IMR-90 (cell line): ENCODE data around the gene PSMB1. TPM values are rescaled to one million over a fixed set of nuclear protein-coding genes. Genes with fewer than 3 reads are reported as not detected.
A peak's percentile ranks its signal among the peaks of the same experiment; 100 is the strongest.

ENCODE experiments used
- ATAC-seq: fragments of 200-7000 bp; cut with Tn5 transposase; 2 replicates; pipeline ENCODE4 v1.9.1; 2020; ENCODE audit warnings: low read depth, mild to moderate bottlenecking, moderate library complexity
- BruUV-seq: library from RNA; stranded (reverse); fragments of 400-500 nt; replicated peaks from 2 replicates; lab custom pipeline; 2021; lab: Mats Ljungman, UMichigan
- CTCF ChIA-PET: fragments of 300-600 bp; formaldehyde crosslinking; extraction: SDS; loops from one replicate; lab custom pipeline; 2021; ENCODE audit warnings: antibody characterized with exemption; lab: Yijun Ruan, JAX
- POLR2A ChIA-PET: fragments of 300-600 bp; sonication (Branson Sonifier 250); formaldehyde crosslinking; loops from one replicate; lab custom pipeline; 2022; ENCODE audit warnings: antibody characterized with exemption; ENCODE audit not compliant: unreplicated experiment; lab: Charles Lee
- DNase-seq: peaks from one replicate; pipeline ENCODE4 v3.0.0; 2013
- H2AFZ ChIP-seq: replicated peaks from 2 replicates; pipeline ENCODE3; 2013; ENCODE audit warnings: low read length, mild to moderate bottlenecking; ENCODE audit not compliant: poor library complexity
- H2AK5ac ChIP-seq: 2 replicates; pipeline ENCODE4 v1.6.1; 2013; ENCODE audit warnings: low read depth, low read length, inconsistent platforms
- H2AK9ac ChIP-seq: replicated peaks from 2 replicates; pipeline ENCODE3; 2013; ENCODE audit warnings: mild to moderate bottlenecking, low read depth, low read length, moderate library complexity; ENCODE audit not compliant: poor library complexity
- H2BK120ac ChIP-seq: 2 replicates; pipeline ENCODE4 v1.6.1; 2013; ENCODE audit warnings: low read depth, low read length, inconsistent platforms
- H2BK15ac ChIP-seq: 3 replicates; pipeline ENCODE4 v1.6.1; 2013; ENCODE audit warnings: low read depth, low read length, inconsistent platforms
- H2BK20ac ChIP-seq: 2 replicates; pipeline ENCODE4 v1.6.1; 2013; ENCODE audit warnings: low read depth, mild to moderate bottlenecking, inconsistent platforms, low read length, moderate library complexity
- H2BK5ac ChIP-seq: 2 replicates; pipeline ENCODE4 v1.6.1; 2013; ENCODE audit warnings: mild to moderate bottlenecking, low read depth, low read length, inconsistent platforms; ENCODE audit not compliant: poor library complexity, severe bottlenecking
- H3K14ac ChIP-seq: replicated peaks from 2 replicates; pipeline ENCODE4 v1.6.1; 2013; ENCODE audit warnings: low read depth, low read length, inconsistent platforms
- H3K18ac ChIP-seq: 2 replicates; pipeline ENCODE4 v1.6.1; 2013; ENCODE audit warnings: low read depth, low read length, control low read depth
- H3K23ac ChIP-seq: 2 replicates; pipeline ENCODE4 v1.6.1; 2013; ENCODE audit warnings: low read depth, low read length, inconsistent platforms
- H3K27ac ChIP-seq: 2 replicates; pipeline ENCODE4 v1.5.1; 2013; ENCODE audit warnings: mild to moderate bottlenecking, control low read depth, low read length; ENCODE audit not compliant: insufficient read depth
- H3K27me3 ChIP-seq: 2 replicates; pipeline ENCODE4 v1.6.1; 2013; ENCODE audit warnings: low read length; ENCODE audit not compliant: control insufficient read depth, insufficient read depth
- H3K36me3 ChIP-seq: 2 replicates; pipeline ENCODE4 v1.6.1; 2013; ENCODE audit warnings: low read length, mixed read lengths; ENCODE audit not compliant: control insufficient read depth, insufficient read depth
- H3K4ac ChIP-seq: 2 replicates; pipeline ENCODE4 v1.6.1; 2013; ENCODE audit warnings: low read depth, low read length, inconsistent platforms
- H3K4me1 ChIP-seq: 2 replicates; pipeline ENCODE4 v1.6.1; 2013; ENCODE audit warnings: low read length, mixed read lengths; ENCODE audit not compliant: control insufficient read depth, insufficient read depth
- H3K4me2 ChIP-seq: 2 replicates; pipeline ENCODE4 v1.6.1; 2013; ENCODE audit warnings: low read depth, mild to moderate bottlenecking, control low read depth, low read length, moderate library complexity
- H3K4me3 ChIP-seq: 2 replicates; pipeline ENCODE4 v1.5.1; 2013; ENCODE audit warnings: low read depth, mild to moderate bottlenecking, control low read depth, low read length, moderate library complexity; ENCODE audit not compliant: insufficient read depth
- H3K56ac ChIP-seq: 2 replicates; pipeline ENCODE4 v1.6.1; 2013; ENCODE audit warnings: low read length, inconsistent platforms; ENCODE audit not compliant: insufficient read depth; ENCODE audit errors: extremely low read depth
- H3K79me1 ChIP-seq, 2 experiments: 2 replicates each; pipeline ENCODE4 v1.6.1; 2013; ENCODE audit warnings: low read length in 2 of 2, inconsistent platforms in 1 of 2, low read depth in 1 of 2
- H3K9ac ChIP-seq: 2 replicates; pipeline ENCODE4 v1.6.1; 2013; ENCODE audit warnings: low read depth, low read length, control low read depth
- H3K9me1 ChIP-seq: 2 replicates; pipeline ENCODE4 v1.6.1; 2013; ENCODE audit warnings: low read length, inconsistent platforms; ENCODE audit not compliant: insufficient read depth
- H3K9me3 ChIP-seq: 2 replicates; pipeline ENCODE4 v1.6.1; 2013; ENCODE audit warnings: low read length; ENCODE audit not compliant: control insufficient read depth, insufficient read depth
- H4K20me1 ChIP-seq: 2 replicates; pipeline ENCODE4 v1.6.1; 2013; ENCODE audit warnings: low read length, inconsistent platforms; ENCODE audit not compliant: insufficient read depth
- H4K5ac ChIP-seq: 2 replicates; pipeline ENCODE4 v1.6.1; 2013; ENCODE audit warnings: mild to moderate bottlenecking, low read depth, low read length, control low read depth
- H4K8ac ChIP-seq, 2 experiments: 2 replicates each; pipeline ENCODE4 v1.6.1; 2013; ENCODE audit warnings: low read depth in 2 of 2, low read length in 2 of 2, control low read depth in 1 of 2, inconsistent platforms in 1 of 2
- H4K91ac ChIP-seq: 2 replicates; pipeline ENCODE4 v1.6.1; 2013; ENCODE audit warnings: low read depth, low read length, inconsistent platforms; ENCODE audit not compliant: insufficient read depth
- RAD21 ChIP-seq: IDR thresholded peaks from 2 replicates; pipeline ENCODE4 v1.6.1; 2012; ENCODE audit warnings: low read length, improper control_type of control experiment
- SMC3 ChIP-seq: fragments of 150-350 bp; IDR thresholded peaks from 2 replicates; pipeline ENCODE4 v1.6.1; 2016; ENCODE audit warnings: low read depth, mild to moderate bottlenecking, antibody characterized with exemption, low read length, moderate library complexity
- WGBS, 2 experiments: methylation state at CpG; one replicate each; pipeline versions ENCODE4 v1.1.5 to v1.1.7; 2013; ENCODE audit warnings: missing lambda C conversion rate in 2 of 2; ENCODE audit not compliant: insufficient read length in 1 of 2; ENCODE audit errors: extremely low coverage in 2 of 2; 5-methylcytosine and 5-hydroxymethylcytosine counted together
- dilution Hi-C: fragments of 300-500 bp; cut with HindIII; formaldehyde crosslinking; loops from one replicate; pipeline ENCODE4 v1.14.3; 2018; ENCODE audit warnings: low sequenced_read_pairs; ENCODE audit not compliant: unreplicated experiment
- in situ Hi-C: fragments of 300-500 bp; cut with MboI; formaldehyde crosslinking; loops from 3 replicates; pipeline ENCODE4 v1.14.3; 2019; ENCODE audit warnings: low sequenced_read_pairs, inconsistent platforms, mixed read lengths
- intact Hi-C: fragments of 100-400 bp; cut with micrococcal nuclease; formaldehyde crosslinking; loops from 2 replicates; pipeline ENCODE4 v1.10.0; 2022
- polyA plus RNA-seq, 3 experiments: library from polyadenylated mRNA; depleted of rRNA; stranded (reverse); fragments of >200 nt; gene quantifications; 2 replicates each; pipeline ENCODE4 v1.2.3, GENCODE V29; 2012; ENCODE audit warnings: low replicate concordance in 1 of 3
- total RNA-seq: library from RNA; depleted of rRNA; stranded (reverse); fragments of >200 nt; gene quantifications from 2 replicates; pipeline ENCODE4 v1.2.3, GENCODE V29; 2012
- TF ChIP-seq, protein P1 (sequence below): conservative IDR thresholded peaks from 2 replicates; pipeline ENCODE4 v1.5.1; 2012; ENCODE audit warnings: mild to moderate bottlenecking, low read depth, low read length, improper control_type of control experiment

Gene PSMB1
- total and polyA plus RNA-seq, 2 of the 4 experiments (the other 2 are of a cell fraction) = 450 to 508 TPM

DNA sequence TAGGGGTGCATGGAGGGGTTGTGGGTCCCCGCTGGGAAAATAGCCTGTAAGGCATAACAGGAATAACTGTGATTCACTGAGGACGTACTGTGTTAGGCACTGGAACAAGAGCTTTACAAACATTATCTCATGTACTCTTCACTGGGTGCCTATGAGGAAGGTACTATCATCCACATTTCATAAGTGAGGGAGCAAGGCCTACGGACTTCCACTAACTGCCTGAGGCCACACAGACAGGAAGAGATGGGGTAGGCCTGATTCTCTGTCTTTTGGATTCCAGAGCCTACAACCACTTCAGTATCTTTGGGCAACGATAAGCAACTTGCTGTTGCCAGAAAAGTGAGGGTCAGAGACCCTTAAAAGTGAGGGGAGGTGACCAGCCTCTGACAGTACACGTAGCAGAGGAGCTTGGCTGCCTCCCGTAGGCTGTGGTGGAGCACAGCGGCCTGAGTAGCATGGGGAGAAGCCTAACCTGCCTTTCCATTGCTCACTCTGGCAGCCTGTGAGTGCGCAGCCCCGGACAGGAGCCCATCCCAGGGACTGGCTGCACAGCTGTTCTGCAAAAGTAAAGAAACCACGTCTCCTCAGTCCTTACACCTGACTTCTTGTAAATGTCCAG is 30.4 kb downstream of the PSMB1 start:
- no peak overlapping the region for H3K4me3 ChIP-seq
- no peak overlapping the region for H2AK9ac ChIP-seq
- in situ Hi-C loops = no loop called here
- H3K4me2 ChIP-seq = no peak overlapping the region
- H3K79me1 ChIP-seq = no peaks in the 10 kb centered on the region
- no peak overlapping the region for H4K5ac ChIP-seq
- dilution Hi-C loops = no loop called here
- ChIA-PET POLR2A (no interaction called here), CTCF (interaction anchor here (1.5 kb wide), 1 partner anchor 733 kb away, joined by 5 read pairs; no protein-coding TSS in a partner anchor)
- H3K36me3 ChIP-seq = no peaks in the 10 kb centered on the region
- no peak overlapping the region for H2BK15ac ChIP-seq
- H3K4me1 ChIP-seq = no peaks in the 10 kb centered on the region
- H2BK20ac ChIP-seq = no peak overlapping the region
- ATAC-seq = peak; percentile 75
- H4K20me1 ChIP-seq = no peaks in the 10 kb centered on the region
- no peak overlapping the region for H3K27ac ChIP-seq
- H4K8ac ChIP-seq = no peak overlapping the region
- H3K27me3 ChIP-seq = no peaks in the 10 kb centered on the region
- no peak overlapping the region for H3K56ac ChIP-seq
- no peak for TF ChIP-seq SMC3
- TF ChIP-seq RAD21 = peak; percentile 42
- TF ChIP-seq, protein P1, sequence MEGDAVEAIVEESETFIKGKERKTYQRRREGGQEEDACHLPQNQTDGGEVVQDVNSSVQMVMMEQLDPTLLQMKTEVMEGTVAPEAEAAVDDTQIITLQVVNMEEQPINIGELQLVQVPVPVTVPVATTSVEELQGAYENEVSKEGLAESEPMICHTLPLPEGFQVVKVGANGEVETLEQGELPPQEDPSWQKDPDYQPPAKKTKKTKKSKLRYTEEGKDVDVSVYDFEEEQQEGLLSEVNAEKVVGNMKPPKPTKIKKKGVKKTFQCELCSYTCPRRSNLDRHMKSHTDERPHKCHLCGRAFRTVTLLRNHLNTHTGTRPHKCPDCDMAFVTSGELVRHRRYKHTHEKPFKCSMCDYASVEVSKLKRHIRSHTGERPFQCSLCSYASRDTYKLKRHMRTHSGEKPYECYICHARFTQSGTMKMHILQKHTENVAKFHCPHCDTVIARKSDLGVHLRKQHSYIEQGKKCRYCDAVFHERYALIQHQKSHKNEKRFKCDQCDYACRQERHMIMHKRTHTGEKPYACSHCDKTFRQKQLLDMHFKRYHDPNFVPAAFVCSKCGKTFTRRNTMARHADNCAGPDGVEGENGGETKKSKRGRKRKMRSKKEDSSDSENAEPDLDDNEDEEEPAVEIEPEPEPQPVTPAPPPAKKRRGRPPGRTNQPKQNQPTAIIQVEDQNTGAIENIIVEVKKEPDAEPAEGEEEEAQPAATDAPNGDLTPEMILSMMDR = peak; percentile 42
- BruUV-seq = no TSS peak
- no peak overlapping the region for H4K91ac ChIP-seq
- no peak overlapping the region for H2AFZ ChIP-seq
- H2BK5ac ChIP-seq = no peak overlapping the region
- H3K18ac ChIP-seq = no peak overlapping the region
- no peaks in the 10 kb centered on the region for H3K9me3 ChIP-seq
- no peak overlapping the region for H3K14ac ChIP-seq
- 40% methylated on average over 1 of the region's 10 CpGs; no CpG with 5 or more reads in 1 of the 2 experiments for WGBS, 2 experiments
- H3K9me1 ChIP-seq = no peaks in the 10 kb centered on the region
- H2BK120ac ChIP-seq = no peak overlapping the region
- H3K4ac ChIP-seq = no peak overlapping the region
- no peak overlapping the region for H3K9ac ChIP-seq
- H3K23ac ChIP-seq = no peak overlapping the region
- H2AK5ac ChIP-seq = no peak overlapping the region
- intact Hi-C loops = loop anchor here (10.0 kb wide), 1 partner anchor 998 kb away; no protein-coding TSS in a partner anchor
- peak; percentile 24 for DNase-seq
